IMR-90 (cell line): ENCODE data around the gene NKX1-1. TPM values are rescaled to one million over a fixed set of nuclear protein-coding genes. Genes with fewer than 3 reads are reported as not detected.

Source experiments
- ATAC-seq: fragments of 200-7000 bp; cut with Tn5 transposase; 2 replicates; pipeline ENCODE4 v1.9.1; 2020; ENCODE audit warnings: low read depth, mild to moderate bottlenecking, moderate library complexity
- BruUV-seq: library from RNA; stranded (reverse); fragments of 400-500 nt; replicated peaks from 2 replicates; lab custom pipeline; 2021; lab: Mats Ljungman, UMichigan
- CTCF ChIA-PET: fragments of 300-600 bp; formaldehyde crosslinking; extraction: SDS; loops from one replicate; lab custom pipeline; 2021; ENCODE audit warnings: antibody characterized with exemption; lab: Yijun Ruan, JAX
- POLR2A ChIA-PET: fragments of 300-600 bp; sonication (Branson Sonifier 250); formaldehyde crosslinking; loops from one replicate; lab custom pipeline; 2022; ENCODE audit warnings: antibody characterized with exemption; ENCODE audit not compliant: unreplicated experiment; lab: Charles Lee
- DNase-seq: peaks from one replicate; pipeline ENCODE4 v3.0.0; 2013
- H2AFZ ChIP-seq: replicated peaks from 2 replicates; pipeline ENCODE3; 2013; ENCODE audit warnings: low read length, mild to moderate bottlenecking; ENCODE audit not compliant: poor library complexity
- H2AK5ac ChIP-seq: 2 replicates; pipeline ENCODE4 v1.6.1; 2013; ENCODE audit warnings: low read depth, low read length, inconsistent platforms
- H2AK9ac ChIP-seq: replicated peaks from 2 replicates; pipeline ENCODE3; 2013; ENCODE audit warnings: mild to moderate bottlenecking, low read depth, low read length, moderate library complexity; ENCODE audit not compliant: poor library complexity
- H2BK120ac ChIP-seq: 2 replicates; pipeline ENCODE4 v1.6.1; 2013; ENCODE audit warnings: low read depth, low read length, inconsistent platforms
- H2BK15ac ChIP-seq: 3 replicates; pipeline ENCODE4 v1.6.1; 2013; ENCODE audit warnings: low read depth, low read length, inconsistent platforms
- H2BK20ac ChIP-seq: 2 replicates; pipeline ENCODE4 v1.6.1; 2013; ENCODE audit warnings: low read depth, mild to moderate bottlenecking, inconsistent platforms, low read length, moderate library complexity
- H2BK5ac ChIP-seq: 2 replicates; pipeline ENCODE4 v1.6.1; 2013; ENCODE audit warnings: mild to moderate bottlenecking, low read depth, low read length, inconsistent platforms; ENCODE audit not compliant: poor library complexity, severe bottlenecking
- H3K14ac ChIP-seq: replicated peaks from 2 replicates; pipeline ENCODE4 v1.6.1; 2013; ENCODE audit warnings: low read depth, low read length, inconsistent platforms
- H3K18ac ChIP-seq: 2 replicates; pipeline ENCODE4 v1.6.1; 2013; ENCODE audit warnings: low read depth, low read length, control low read depth
- H3K23ac ChIP-seq: 2 replicates; pipeline ENCODE4 v1.6.1; 2013; ENCODE audit warnings: low read depth, low read length, inconsistent platforms
- H3K27ac ChIP-seq: 2 replicates; pipeline ENCODE4 v1.5.1; 2013; ENCODE audit warnings: mild to moderate bottlenecking, control low read depth, low read length; ENCODE audit not compliant: insufficient read depth
- H3K27me3 ChIP-seq: 2 replicates; pipeline ENCODE4 v1.6.1; 2013; ENCODE audit warnings: low read length; ENCODE audit not compliant: control insufficient read depth, insufficient read depth
- H3K36me3 ChIP-seq: 2 replicates; pipeline ENCODE4 v1.6.1; 2013; ENCODE audit warnings: low read length, mixed read lengths; ENCODE audit not compliant: control insufficient read depth, insufficient read depth
- H3K4ac ChIP-seq: 2 replicates; pipeline ENCODE4 v1.6.1; 2013; ENCODE audit warnings: low read depth, low read length, inconsistent platforms
- H3K4me1 ChIP-seq: 2 replicates; pipeline ENCODE4 v1.6.1; 2013; ENCODE audit warnings: low read length, mixed read lengths; ENCODE audit not compliant: control insufficient read depth, insufficient read depth
- H3K4me2 ChIP-seq: 2 replicates; pipeline ENCODE4 v1.6.1; 2013; ENCODE audit warnings: low read depth, mild to moderate bottlenecking, control low read depth, low read length, moderate library complexity
- H3K4me3 ChIP-seq: 2 replicates; pipeline ENCODE4 v1.5.1; 2013; ENCODE audit warnings: low read depth, mild to moderate bottlenecking, control low read depth, low read length, moderate library complexity; ENCODE audit not compliant: insufficient read depth
- H3K56ac ChIP-seq: 2 replicates; pipeline ENCODE4 v1.6.1; 2013; ENCODE audit warnings: low read length, inconsistent platforms; ENCODE audit not compliant: insufficient read depth; ENCODE audit errors: extremely low read depth
- H3K79me1 ChIP-seq, 2 experiments: 2 replicates each; pipeline ENCODE4 v1.6.1; 2013; ENCODE audit warnings: low read length in 2 of 2, inconsistent platforms in 1 of 2, low read depth in 1 of 2
- H3K9ac ChIP-seq: 2 replicates; pipeline ENCODE4 v1.6.1; 2013; ENCODE audit warnings: low read depth, low read length, control low read depth
- H3K9me1 ChIP-seq: 2 replicates; pipeline ENCODE4 v1.6.1; 2013; ENCODE audit warnings: low read length, inconsistent platforms; ENCODE audit not compliant: insufficient read depth
- H3K9me3 ChIP-seq: 2 replicates; pipeline ENCODE4 v1.6.1; 2013; ENCODE audit warnings: low read length; ENCODE audit not compliant: control insufficient read depth, insufficient read depth
- H4K20me1 ChIP-seq: 2 replicates; pipeline ENCODE4 v1.6.1; 2013; ENCODE audit warnings: low read length, inconsistent platforms; ENCODE audit not compliant: insufficient read depth
- H4K5ac ChIP-seq: 2 replicates; pipeline ENCODE4 v1.6.1; 2013; ENCODE audit warnings: mild to moderate bottlenecking, low read depth, low read length, control low read depth
- H4K8ac ChIP-seq, 2 experiments: 2 replicates each; pipeline ENCODE4 v1.6.1; 2013; ENCODE audit warnings: low read depth in 2 of 2, low read length in 2 of 2, control low read depth in 1 of 2, inconsistent platforms in 1 of 2
- H4K91ac ChIP-seq: 2 replicates; pipeline ENCODE4 v1.6.1; 2013; ENCODE audit warnings: low read depth, low read length, inconsistent platforms; ENCODE audit not compliant: insufficient read depth
- BHLHE40 ChIP-seq: fragments of 150-350 bp; IDR thresholded peaks from 2 replicates; pipeline ENCODE4 v1.6.1; 2016; ENCODE audit warnings: mild to moderate bottlenecking, low read depth, low read length
- CEBPB ChIP-seq: IDR thresholded peaks from 2 replicates; pipeline ENCODE4 v1.6.1; 2012; ENCODE audit warnings: low read depth, low read length, improper control_type of control experiment
- CHD1 ChIP-seq: IDR thresholded peaks from 2 replicates; pipeline ENCODE4 v1.6.1; 2012; ENCODE audit warnings: low read depth, low read length, improper control_type of control experiment
- CTCF ChIP-seq: conservative IDR thresholded peaks from 2 replicates; pipeline ENCODE4 v1.5.1; 2012; ENCODE audit warnings: mild to moderate bottlenecking, low read depth, low read length, improper control_type of control experiment
- ELK1 ChIP-seq: fragments of 150-350 bp; IDR thresholded peaks from 2 replicates; pipeline ENCODE4 v1.6.1; 2016; ENCODE audit warnings: low read depth, mild to moderate bottlenecking, low read length, moderate library complexity, borderline replicate concordance
- FOS ChIP-seq: fragments of 150-350 bp; IDR thresholded peaks from 2 replicates; pipeline ENCODE4 v1.6.1; 2016; ENCODE audit warnings: low read depth, low read length
- MAFK ChIP-seq: IDR thresholded peaks from 2 replicates; pipeline ENCODE4 v1.6.1; 2012; ENCODE audit warnings: low read depth, low read length, improper control_type of control experiment
- MAZ ChIP-seq: IDR thresholded peaks from 2 replicates; pipeline ENCODE4 v1.6.1; 2012; ENCODE audit warnings: low read depth, mild to moderate bottlenecking, low read length, improper control_type of control experiment, moderate library complexity, borderline replicate concordance
- MXI1 ChIP-seq: IDR thresholded peaks from 2 replicates; pipeline ENCODE4 v1.6.1; 2012; ENCODE audit warnings: low read depth, mild to moderate bottlenecking, low read length, moderate library complexity, borderline replicate concordance
- NFE2L2 ChIP-seq: fragments of 150-350 bp; IDR thresholded peaks from 2 replicates; pipeline ENCODE4 v1.6.1; 2016; ENCODE audit warnings: low read depth, mild to moderate bottlenecking, low read length
- POLR2A ChIP-seq: IDR thresholded peaks from 2 replicates; pipeline ENCODE4 v1.6.1; 2012; ENCODE audit warnings: mild to moderate bottlenecking, low read depth, low read length
- RAD21 ChIP-seq: IDR thresholded peaks from 2 replicates; pipeline ENCODE4 v1.6.1; 2012; ENCODE audit warnings: low read length, improper control_type of control experiment
- RFX5 ChIP-seq: IDR thresholded peaks from 2 replicates; pipeline ENCODE4 v1.8.0; 2012; ENCODE audit warnings: low read depth, mild to moderate bottlenecking, low read length, moderate library complexity
- SMC3 ChIP-seq: fragments of 150-350 bp; IDR thresholded peaks from 2 replicates; pipeline ENCODE4 v1.6.1; 2016; ENCODE audit warnings: low read depth, mild to moderate bottlenecking, antibody characterized with exemption, low read length, moderate library complexity
- USF2 ChIP-seq: fragments of 150-350 bp; IDR thresholded peaks from 2 replicates; pipeline ENCODE4 v1.6.1; 2017; ENCODE audit warnings: mild to moderate bottlenecking, antibody characterized with exemption, low read length, low read depth
- WGBS, 2 experiments: methylation state at CpG; one replicate each; pipeline versions ENCODE4 v1.1.5 to v1.1.7; 2013; ENCODE audit warnings: missing lambda C conversion rate in 2 of 2; ENCODE audit not compliant: insufficient read length in 1 of 2; ENCODE audit errors: extremely low coverage in 2 of 2; 5-methylcytosine and 5-hydroxymethylcytosine counted together
- dilution Hi-C: fragments of 300-500 bp; cut with HindIII; formaldehyde crosslinking; loops from one replicate; pipeline ENCODE4 v1.14.3; 2018; ENCODE audit warnings: low sequenced_read_pairs; ENCODE audit not compliant: unreplicated experiment
- in situ Hi-C: fragments of 300-500 bp; cut with MboI; formaldehyde crosslinking; loops from 3 replicates; pipeline ENCODE4 v1.14.3; 2019; ENCODE audit warnings: low sequenced_read_pairs, inconsistent platforms, mixed read lengths
- intact Hi-C: fragments of 100-400 bp; cut with micrococcal nuclease; formaldehyde crosslinking; loops from 2 replicates; pipeline ENCODE4 v1.10.0; 2022
- polyA plus RNA-seq, 3 experiments: library from polyadenylated mRNA; depleted of rRNA; stranded (reverse); fragments of >200 nt; gene quantifications; 2 replicates each; pipeline ENCODE4 v1.2.3, GENCODE V29; 2012; ENCODE audit warnings: low replicate concordance in 1 of 3
- total RNA-seq: library from RNA; depleted of rRNA; stranded (reverse); fragments of >200 nt; gene quantifications from 2 replicates; pipeline ENCODE4 v1.2.3, GENCODE V29; 2012

NKX1-1 gene
- total and polyA plus RNA-seq, 2 of the 4 experiments (the other 2 are of a cell fraction): not detected

GRCh38 chr4:1379801-1380331 is 26.4 kb downstream of the NKX1-1 start:
- Histone ChIP-seq H3K4ac (no peak overlapping the region), H2AK9ac (no peak overlapping the region), H3K9me3 (no peaks in the 10 kb centered on the region), H2BK15ac (no peak overlapping the region), H3K18ac (no peak overlapping the region), H3K36me3 (peaks cover 26% of the 10 kb centered on the region), H2AFZ (no peak overlapping the region), H2BK20ac (no peak overlapping the region), H4K91ac (no peak overlapping the region), H3K4me1 (no peaks in the 10 kb centered on the region), H3K14ac (no peak overlapping the region), H3K79me1 (no peaks in the 10 kb centered on the region), H3K56ac (no peak overlapping the region), H2BK5ac (no peak overlapping the region), H4K8ac (no peak overlapping the region), H4K20me1 (no peaks in the 10 kb centered on the region), H3K27ac (no peak overlapping the region), H4K5ac (no peak overlapping the region), H3K23ac (no peak overlapping the region), H3K27me3 (no peaks in the 10 kb centered on the region), H3K9me1 (no peaks in the 10 kb centered on the region), H3K4me2 (no peak overlapping the region), H2AK5ac (no peak overlapping the region), H3K4me3 (no peak overlapping the region), H2BK120ac (no peak overlapping the region), H3K9ac (no peak overlapping the region)
- CTCF ChIA-PET: no interaction called here
- TF ChIP-seq POLR2A (no peak), RAD21 (no peak), MXI1 (no peak), CTCF (no peak), USF2 (no peak), BHLHE40 (no peak), NFE2L2 (no peak), CEBPB (no peak), MAFK (no peak), ELK1 (no peak), RFX5 (no peak), FOS (no peak), MAZ (no peak), SMC3 (no peak), CHD1 (no peak)
- POLR2A ChIA-PET: no interaction called here
- ATAC-seq: no peak
- intact Hi-C loops (no loop called here), in situ Hi-C loops (no loop called here), dilution Hi-C loops (no loop called here)
- no TSS peak for BruUV-seq
- DNase-seq: no peak
- 88% methylated on average over 10 of the region's 31 CpGs; no CpG with 5 or more reads in 1 of the 2 experiments for WGBS, 2 experiments
